Measurements from ENCODE around the gene TMEM125. TPM values are rescaled to one million over a fixed set of nuclear protein-coding genes. Genes with fewer than 3 reads are reported as not detected.

Gene TMEM125
- total and polyA plus RNA-seq, 12 donors, result 0.15 to 0.37 (median 0.22) TPM; not detected in 6

DNA sequence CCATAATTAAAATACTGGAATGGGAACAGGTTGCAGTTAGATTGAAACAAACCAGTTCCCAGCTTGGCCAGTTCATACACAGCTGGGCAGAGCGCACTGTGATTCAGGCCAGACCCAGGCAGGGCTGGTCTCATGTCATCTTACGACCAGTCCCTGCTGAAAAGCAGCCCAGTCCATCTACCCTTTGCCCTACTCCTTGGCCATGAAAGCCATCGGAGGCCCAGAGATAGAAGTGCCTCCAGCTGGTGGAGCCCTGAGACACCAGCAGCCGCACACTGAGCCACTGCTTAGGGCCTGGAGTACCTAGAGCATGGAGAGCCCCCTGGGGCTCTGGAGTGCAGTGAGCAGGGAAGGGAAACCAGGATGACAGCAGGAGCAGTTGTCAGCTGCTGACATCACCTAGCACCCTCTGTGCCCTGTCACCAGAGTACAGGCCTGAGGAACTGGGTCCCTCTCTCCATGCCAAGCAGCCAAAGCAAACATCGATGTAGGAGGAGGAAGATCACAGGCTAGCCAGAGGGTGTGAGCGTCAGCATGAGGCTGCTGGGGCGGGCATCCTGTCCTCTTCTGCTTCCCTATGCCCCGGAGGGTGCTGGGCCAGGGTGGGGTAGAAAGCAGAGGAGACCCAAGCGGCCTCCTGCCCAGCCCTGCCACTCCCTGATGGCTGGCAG lies 34.2 kb upstream of the TMEM125 start:
- Histone ChIP-seq H3K36me3 (no peaks in the 10 kb centered on the region), H3K4me3 (no peak overlapping the region), H3K9me3 (no peaks in the 10 kb centered on the region), H3K27me3 (no peaks in the 10 kb centered on the region), H3K4me1 (peaks cover 4 to 52% (median 28%) of the 10 kb centered on the region in 9 donors), H3K27ac (peak overlapping the region; percentile 39 to 72 (median 54))
- intact Hi-C loops (cut with DNase I), result loop anchor here in 9 of 10 donors (5.0 to 10.0 kb wide), 11 partner anchors 62 to 289 kb away; partner anchors contain the start of genes ELOVL1 (in 3 of the 9), CDC20 (in 2 of the 9), MED8 (in 2 of the 9) and SZT2 (in 2 of the 9)
- TF ChIP-seq, protein P1, sequence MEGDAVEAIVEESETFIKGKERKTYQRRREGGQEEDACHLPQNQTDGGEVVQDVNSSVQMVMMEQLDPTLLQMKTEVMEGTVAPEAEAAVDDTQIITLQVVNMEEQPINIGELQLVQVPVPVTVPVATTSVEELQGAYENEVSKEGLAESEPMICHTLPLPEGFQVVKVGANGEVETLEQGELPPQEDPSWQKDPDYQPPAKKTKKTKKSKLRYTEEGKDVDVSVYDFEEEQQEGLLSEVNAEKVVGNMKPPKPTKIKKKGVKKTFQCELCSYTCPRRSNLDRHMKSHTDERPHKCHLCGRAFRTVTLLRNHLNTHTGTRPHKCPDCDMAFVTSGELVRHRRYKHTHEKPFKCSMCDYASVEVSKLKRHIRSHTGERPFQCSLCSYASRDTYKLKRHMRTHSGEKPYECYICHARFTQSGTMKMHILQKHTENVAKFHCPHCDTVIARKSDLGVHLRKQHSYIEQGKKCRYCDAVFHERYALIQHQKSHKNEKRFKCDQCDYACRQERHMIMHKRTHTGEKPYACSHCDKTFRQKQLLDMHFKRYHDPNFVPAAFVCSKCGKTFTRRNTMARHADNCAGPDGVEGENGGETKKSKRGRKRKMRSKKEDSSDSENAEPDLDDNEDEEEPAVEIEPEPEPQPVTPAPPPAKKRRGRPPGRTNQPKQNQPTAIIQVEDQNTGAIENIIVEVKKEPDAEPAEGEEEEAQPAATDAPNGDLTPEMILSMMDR (IDR thresholded peaks at IDR 0.05), result peak in 1 of 9 donors; percentile 7
- ATAC-seq (peak in 7 of 8 donors; percentile 8 to 79 (median 48)), DNase-seq (peak in 1 of 2 donors; percentile 18)
- 65 to 76% methylated on average over 9 of the region's 9 CpGs for WGBS, 2 donors

DNA sequence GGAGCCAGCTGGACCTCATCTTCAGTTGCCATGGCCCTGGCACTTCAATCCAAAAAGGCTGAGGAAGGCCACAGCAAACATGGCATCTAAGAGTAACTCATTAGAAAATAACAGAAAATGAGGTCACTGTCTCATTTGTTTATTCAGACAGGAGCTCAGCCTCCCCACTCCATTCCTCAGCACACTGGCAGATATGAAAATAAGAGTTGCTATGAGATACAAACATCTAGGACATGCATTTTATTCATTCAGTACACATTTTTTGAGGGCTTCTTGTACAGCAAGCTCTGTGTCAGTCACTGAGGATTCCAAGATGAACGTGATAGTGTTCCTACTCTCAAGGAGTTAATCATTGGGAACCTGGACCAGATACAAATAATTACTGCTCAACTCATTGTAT lies 32.7 kb upstream of the TMEM125 start:
- H3K36me3 ChIP-seq, result no peaks in the 10 kb centered on the region
- no peaks in the 10 kb centered on the region for H3K9me3 ChIP-seq
- H3K27ac ChIP-seq, result no peak overlapping the region
- DNase-seq (no peak), ATAC-seq (no peak)
- 77 to 80% methylated on average over 1 of the region's 1 CpG for WGBS, 2 donors
- TF ChIP-seq, protein P1 (IDR thresholded peaks at IDR 0.05), result no peak
- H3K4me3 ChIP-seq, result no peak overlapping the region
- H3K4me1 ChIP-seq, result peaks cover 4 to 59% (median 33%) of the 10 kb centered on the region in 9 donors
- intact Hi-C loops (cut with DNase I), result loop anchor here in 9 of 10 donors (5.0 to 10.0 kb wide), 11 partner anchors 60 to 288 kb away; partner anchors contain the start of genes ELOVL1 (in 3 of the 9), CDC20 (in 2 of the 9), MED8 (in 2 of the 9) and SZT2 (in 2 of the 9)
- no peaks in the 10 kb centered on the region for H3K27me3 ChIP-seq

DNA sequence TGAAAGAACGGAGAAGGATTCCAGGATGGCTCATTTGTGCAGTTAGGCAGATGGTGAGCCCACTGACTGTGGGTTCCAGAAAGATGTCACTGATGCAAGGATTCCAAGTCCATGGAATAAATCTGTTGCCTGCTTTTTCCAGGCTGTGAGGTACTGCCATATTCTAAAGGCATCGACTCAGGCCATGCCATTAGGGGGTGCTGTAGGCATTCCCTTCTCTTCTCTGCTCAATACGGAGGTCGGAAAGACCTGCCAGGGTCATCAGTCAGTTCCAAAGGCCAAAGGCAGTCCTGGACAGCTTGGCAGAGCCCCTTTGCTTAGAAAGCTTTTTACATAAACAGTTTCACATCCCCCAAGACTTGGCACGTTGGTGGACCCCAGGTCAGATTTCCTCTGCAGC lies 31.7 kb upstream of the TMEM125 start:
- 12 to 13% methylated on average over 5 of the region's 5 CpGs for WGBS, 2 donors
- TF ChIP-seq, protein P1 (IDR thresholded peaks at IDR 0.05), result peak; percentile 60 to 84 (median 76)
- Histone ChIP-seq H3K36me3 (no peaks in the 10 kb centered on the region), H3K27me3 (no peaks in the 10 kb centered on the region), H3K27ac (peak overlapping the region in 6 of 10 donors; percentile 14 to 56 (median 40)), H3K4me3 (no peak overlapping the region), H3K4me1 (peaks cover 4 to 50% (median 24%) of the 10 kb centered on the region in 9 donors), H3K9me3 (no peaks in the 10 kb centered on the region)
- DNase-seq, result peak; percentile 39 to 83
- intact Hi-C loops (cut with DNase I), result loop anchor here (1.0 to 10.0 kb wide), 15 partner anchors 59 to 287 kb away; partner anchors contain the start of genes CDC20 (in 3 of the 10), ELOVL1 (in 3 of the 10), MED8 (in 2 of the 10) and SZT2 (in 2 of the 10)
- peak; percentile 72 to 92 (median 82) for ATAC-seq

DNA sequence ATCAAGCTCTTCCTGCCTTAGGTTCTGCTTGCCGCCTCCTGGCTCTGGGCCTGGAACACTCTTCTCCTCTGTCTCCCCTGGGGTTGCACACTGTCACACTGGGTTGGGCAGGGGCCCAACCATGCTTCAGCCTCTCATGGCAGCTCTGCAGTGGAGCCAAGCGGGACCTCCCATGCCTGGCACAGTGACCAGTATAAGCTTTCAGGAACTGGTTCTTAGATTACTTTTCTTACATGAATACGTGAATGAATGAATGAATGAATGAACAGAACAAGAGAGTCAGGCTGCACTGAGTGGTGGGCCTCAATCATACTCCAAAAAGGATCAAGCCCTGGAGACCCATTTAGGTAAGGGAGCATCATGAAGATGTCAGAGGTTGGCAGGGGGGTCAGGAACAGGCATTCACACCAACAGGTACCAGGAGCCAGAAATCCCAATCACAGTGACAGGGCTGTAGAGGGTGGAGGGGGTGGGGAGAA lies 30.8 kb upstream of the TMEM125 start:
- Histone ChIP-seq H3K27me3 (no peaks in the 10 kb centered on the region), H3K27ac (peak overlapping the region in 4 of 10 donors; percentile 14 to 56 (median 40)), H3K9me3 (no peaks in the 10 kb centered on the region), H3K4me1 (peaks cover 4 to 47% (median 24%) of the 10 kb centered on the region in 9 donors), H3K36me3 (no peaks in the 10 kb centered on the region), H3K4me3 (no peak overlapping the region)
- DNase-seq, result peak; percentile 29 to 69
- 38 to 39% methylated on average over 3 of the region's 3 CpGs for WGBS, 2 donors
- intact Hi-C loops (cut with DNase I), result loop anchor here (1.0 to 10.0 kb wide), 15 partner anchors 58 to 286 kb away; partner anchors contain the start of genes CDC20 (in 3 of the 10), ELOVL1 (in 3 of the 10), MED8 (in 2 of the 10) and SZT2 (in 2 of the 10)
- TF ChIP-seq, protein P1 (IDR thresholded peaks at IDR 0.05), result no peak
- ATAC-seq, result peak in 7 of 8 donors; percentile 59 to 78 (median 64)
